Kidney (tissue), 14 donors: ENCODE measurements around the gene MDM2. TPM values are rescaled to one million over a fixed set of nuclear protein-coding genes. Genes with fewer than 3 reads are reported as not detected.

Experiments
- DNase-seq, 5 donors: peaks; one replicate each; pipeline ENCODE4 v3.0.0-alpha.2; 2013 to 2020
- FAIRE-seq: peaks from 2 replicates; lab custom pipeline; 2012; peaks lifted over from hg19 to GRCh38; lab: Jason Lieb, UNC
- H3K27ac ChIP-seq, 2 donors: one replicate each; pipeline ENCODE4 v1.7.0; 2013; ENCODE audit warnings: low read depth in 2 of 2, low read length in 2 of 2, inconsistent platforms in 1 of 2
- H3K27me3 ChIP-seq: one replicate; pipeline ENCODE4 v1.7.1; 2013; ENCODE audit warnings: low read length, inconsistent platforms; ENCODE audit not compliant: control insufficient read depth, insufficient read depth
- H3K36me3 ChIP-seq, 3 donors: one replicate each; pipeline versions ENCODE4 v1.7.0 to v1.7.1; 2013; ENCODE audit warnings: low read length in 3 of 3, control low read depth in 1 of 3, inconsistent platforms in 1 of 3; ENCODE audit not compliant: insufficient read depth in 3 of 3, control insufficient read depth in 2 of 3
- H3K4me1 ChIP-seq, 3 donors: one replicate each; pipeline versions ENCODE4 v1.7.0 to v1.7.1; 2013; ENCODE audit warnings: low read length in 3 of 3, inconsistent platforms in 1 of 3, low read depth in 1 of 3; ENCODE audit not compliant: control insufficient read depth in 2 of 3, insufficient read depth in 2 of 3
- H3K4me3 ChIP-seq, 3 donors: one replicate each; pipeline versions ENCODE4 v1.7.0 to v1.8.1; 2013; ENCODE audit warnings: low read length in 3 of 3, control low read depth in 1 of 3, inconsistent platforms in 1 of 3
- H3K9ac ChIP-seq, 3 donors: one replicate each; pipeline versions ENCODE4 v1.7.0 to v1.7.1; 2013; ENCODE audit warnings: low read length in 3 of 3, control low read depth in 1 of 3, inconsistent platforms in 1 of 3
- H3K9me3 ChIP-seq, 3 donors: one replicate each; pipeline versions ENCODE4 v1.7.0 to v1.7.1; 2013; ENCODE audit warnings: low read length in 3 of 3, control low read depth in 1 of 3, inconsistent platforms in 1 of 3; ENCODE audit not compliant: control insufficient read depth in 2 of 3, insufficient read depth in 1 of 3
- CTCF ChIP-seq: IDR thresholded peaks from 3 replicates; pipeline ENCODE4 v1.5.1; 2012; ENCODE audit warnings: mild to moderate bottlenecking, moderate library complexity, borderline replicate concordance; ENCODE audit not compliant: insufficient read depth; ENCODE audit errors: extremely low read depth
- intact Hi-C: fragments of 100-400 bp; cut with DNase I; formaldehyde crosslinking; loops from one replicate; pipeline ENCODE4 v1.11.1; 2022
- polyA plus RNA-seq: library from polyadenylated mRNA; stranded (reverse); fragments of 350-450 nt; fragmentation: Illumina TruSeq; extraction: RNeasy Lipid Tissue Mini Kit (QIAGEN cat#74804); gene quantifications from one replicate; pipeline ENCODE4 v1.2.3, GENCODE V29; 2014; ENCODE audit warnings: low read depth, low replicate concordance; ENCODE audit not compliant: insufficient read depth
- total RNA-seq: library from RNA; stranded (reverse); fragmentation: NEBNext Ultra II Directional; extraction: Animal tissue kit (Norgen Biotek cat#: 25700); gene quantifications from one replicate; pipeline ENCODE4 v1.2.1, GENCODE V29; 2021
- donor health status: control.
- donor health status: control.
- donor health status: control.
- donor health status: control.
- donor health status: control.
- donor health status: DM: yes; HTN: yes; CAD: no.
- donor health status: Normal renal cell carcinoma (clear cell type).

The MDM2 gene
- total and polyA plus RNA-seq, 2 donors from 2014 or later, result 38.5 to 103 TPM

- FAIRE-seq (no peak), DNase-seq (no peak)
- Histone ChIP-seq H3K27me3 (no peaks in the 10 kb centered on the region), H3K9ac (no peak overlapping the region), H3K9me3 (no peaks in the 10 kb centered on the region), H3K27ac (no peak overlapping the region), H3K4me3 (no peak overlapping the region), H3K4me1 (no peaks in the 10 kb centered on the region), H3K36me3 (peaks cover 17 to 50% (median 19%) of the 10 kb centered on the region in 3 donors)
- intact Hi-C loops, result no loop called here
- TF ChIP-seq CTCF, result no peak
Observed at GRCh38 chr12:68821357-68822188, 13.6 kb downstream of the MDM2 start.

- Histone ChIP-seq H3K9ac (no peak overlapping the region), H3K27ac (no peak overlapping the region), H3K4me3 (no peak overlapping the region), H3K27me3 (no peaks in the 10 kb centered on the region), H3K4me1 (no peaks in the 10 kb centered on the region), H3K9me3 (no peaks in the 10 kb centered on the region), H3K36me3 (peaks cover 13 to 43% (median 14%) of the 10 kb centered on the region in 3 donors)
- intact Hi-C loops, result no loop called here
- no peak for FAIRE-seq
- no peak for DNase-seq
- no peak for TF ChIP-seq CTCF
Observed at GRCh38 chr12:68823696-68824095, 15.7 kb downstream of the MDM2 start.

GRCh38 chr12:68824131-68824530 lies 16.2 kb downstream of the MDM2 start:
- Histone ChIP-seq H3K9me3 (no peaks in the 10 kb centered on the region), H3K36me3 (peaks cover 11 to 42% (median 13%) of the 10 kb centered on the region in 3 donors), H3K9ac (no peak overlapping the region), H3K4me3 (no peak overlapping the region), H3K27me3 (no peaks in the 10 kb centered on the region), H3K4me1 (no peaks in the 10 kb centered on the region), H3K27ac (no peak overlapping the region)
- no peak for FAIRE-seq
- intact Hi-C loops, result no loop called here
- no peak for DNase-seq
- no peak for TF ChIP-seq CTCF
